CD4-positive, alpha-beta T cell treated with Interleukin-6 at 100 ng/mL for 8 hours (primary cell): ENCODE results near the gene SLC9B1.
"Not testable (repeated sequence)": the region's sequence is repeated elsewhere in the genome, so short reads cannot be mapped to it uniquely, and the experiment has no call there.

Experiments
- DNase-seq: peaks from one replicate; pipeline ENCODE4 v3.0.0-alpha.2; 2020; ENCODE audit warnings: mixed read lengths, low spot score

Gene SLC9B1

DNA sequence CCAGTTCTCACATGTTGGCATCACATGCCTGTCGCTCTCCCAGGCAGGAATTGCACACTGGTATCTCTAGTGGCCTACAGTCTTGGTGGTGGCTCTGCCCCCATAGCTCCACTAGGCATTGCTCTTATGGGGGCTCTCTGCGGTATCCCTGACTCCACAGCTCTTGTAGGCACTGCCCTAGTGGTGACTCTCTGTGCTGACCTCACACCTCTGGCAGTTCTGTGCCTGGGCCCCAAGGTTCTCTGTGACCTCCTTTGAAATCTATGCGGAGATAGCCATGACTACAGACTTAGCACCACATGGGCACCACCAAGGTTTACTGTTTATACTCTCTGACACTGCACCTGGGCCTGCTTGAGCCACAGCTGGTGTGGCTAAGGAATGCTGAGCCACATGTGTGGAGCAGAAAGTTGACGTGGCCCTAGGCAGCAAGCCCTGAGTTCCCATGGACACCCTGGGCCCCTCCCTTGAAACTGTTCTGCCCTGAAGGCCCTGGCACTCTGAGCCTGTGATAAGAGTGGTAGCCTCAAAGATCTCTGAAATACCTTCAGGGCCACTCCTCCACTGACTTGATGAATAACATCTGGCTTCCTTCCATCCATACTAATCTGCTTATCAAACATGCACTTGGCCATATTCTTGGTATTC lies 8.0 kb downstream of the SLC9B1 start:
- DNase-seq = no peak

GRCh38 chr4:103010804-103011203 lies 8.7 kb downstream of the SLC9B1 start:
- no peak for DNase-seq

DNA sequence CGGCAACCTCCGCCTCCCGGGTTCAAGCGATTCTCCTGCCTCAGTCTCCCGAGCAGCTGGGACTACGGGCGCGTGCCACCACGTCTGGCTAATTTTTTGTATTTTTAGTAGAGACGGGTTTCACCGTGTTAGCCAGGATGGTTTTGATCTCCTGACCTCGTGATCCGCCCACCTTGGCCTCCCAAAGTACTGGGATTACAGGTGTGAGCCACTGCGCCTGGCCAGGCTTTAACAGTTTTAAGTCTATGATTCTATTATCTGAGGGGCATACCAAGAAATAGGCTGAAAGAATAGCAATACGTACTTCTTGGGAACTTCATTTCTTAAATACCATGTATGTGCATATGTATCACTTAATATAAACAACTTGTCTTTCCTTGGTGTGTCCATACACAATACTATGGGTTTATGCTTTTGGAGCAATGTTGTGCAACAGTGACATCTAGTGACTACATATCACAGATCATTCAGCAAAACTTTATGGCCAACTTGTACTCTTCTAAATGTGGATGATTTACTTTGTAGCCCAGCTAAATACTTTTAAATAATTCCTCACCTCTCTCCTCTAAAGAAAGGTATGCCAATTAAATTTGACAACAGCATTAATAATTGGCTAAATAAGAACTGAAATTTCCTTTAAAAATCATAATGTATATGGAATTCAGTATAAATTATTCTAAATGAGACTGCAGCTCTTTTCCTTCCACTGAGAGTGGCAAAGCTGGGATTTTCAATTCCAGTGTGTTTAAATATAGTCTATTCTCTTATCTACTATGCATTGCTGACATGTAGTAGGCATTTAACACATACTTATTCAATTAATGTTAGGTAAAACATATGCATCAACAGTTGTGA lies 10.4 kb downstream of the SLC9B1 start:
- peak; percentile 59 for DNase-seq

GRCh38 chr4:103002551-103002950 lies 17.0 kb downstream of the SLC9B1 start:
- DNase-seq = no peak

- no peak for DNase-seq
Observed at GRCh38 chr4:102994803-102995202, 24.7 kb downstream of the SLC9B1 start.

GRCh38 chr4:102993985-102994384 lies 25.5 kb downstream of the SLC9B1 start:
- not testable (repeated sequence) for DNase-seq

DNA sequence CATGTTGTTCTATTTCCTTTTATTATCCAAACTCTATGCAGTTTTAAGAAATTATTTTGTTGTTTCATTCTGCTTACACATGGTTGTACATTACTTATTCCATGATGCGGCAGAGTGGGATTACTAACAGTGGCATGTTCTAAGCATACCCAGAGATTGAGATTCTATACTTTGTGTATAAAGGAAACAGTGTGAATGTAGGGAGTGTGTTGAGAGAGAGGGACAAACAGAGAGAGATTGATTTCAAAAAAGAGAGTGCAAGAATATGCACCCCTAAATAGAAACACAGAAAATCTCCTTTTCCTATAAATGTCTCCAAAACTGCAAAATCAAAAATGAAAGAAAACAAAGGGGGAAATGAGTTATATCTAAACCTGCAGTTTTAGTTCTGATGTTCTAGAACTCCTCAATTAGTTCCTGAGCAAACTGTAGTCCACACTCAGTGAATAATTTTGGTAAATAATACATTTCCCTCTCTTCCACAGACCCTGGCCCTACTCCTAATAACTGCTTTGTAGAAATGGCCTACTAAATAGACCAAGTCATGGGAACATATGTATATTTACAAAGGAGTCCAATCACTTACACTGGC lies 31.0 kb downstream of the SLC9B1 start:
- no peak for DNase-seq

GRCh38 chr4:102981005-102981404 lies 38.5 kb downstream of the SLC9B1 start:
- DNase-seq = no peak

DNA sequence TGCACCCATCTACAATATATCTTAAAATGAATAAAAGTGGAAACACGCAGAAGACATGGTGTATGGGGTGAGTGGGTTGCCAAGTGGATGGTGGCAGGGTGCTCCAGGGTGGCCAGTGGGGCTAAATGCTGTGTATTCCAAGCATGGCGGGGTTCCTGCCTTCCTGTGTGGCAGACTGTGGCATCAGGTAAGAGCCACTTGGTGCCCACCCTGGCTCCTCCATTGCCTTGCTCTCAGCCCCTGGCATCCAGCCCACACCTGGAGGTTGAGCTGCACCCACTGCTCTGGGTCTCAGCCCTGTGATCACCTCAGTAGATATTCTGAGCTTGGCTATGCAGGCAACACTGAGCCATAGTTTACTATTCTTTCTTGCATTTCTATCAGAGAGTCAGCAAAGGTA lies 57.7 kb downstream of the SLC9B1 start:
- not testable (repeated sequence) for DNase-seq

- DNase-seq = no peak
Observed at GRCh38 chr4:102959496-102959895, 60.0 kb downstream of the SLC9B1 start.

- no peak for DNase-seq
Observed at GRCh38 chr4:102945066-102945465, 74.4 kb downstream of the SLC9B1 start.

DNA sequence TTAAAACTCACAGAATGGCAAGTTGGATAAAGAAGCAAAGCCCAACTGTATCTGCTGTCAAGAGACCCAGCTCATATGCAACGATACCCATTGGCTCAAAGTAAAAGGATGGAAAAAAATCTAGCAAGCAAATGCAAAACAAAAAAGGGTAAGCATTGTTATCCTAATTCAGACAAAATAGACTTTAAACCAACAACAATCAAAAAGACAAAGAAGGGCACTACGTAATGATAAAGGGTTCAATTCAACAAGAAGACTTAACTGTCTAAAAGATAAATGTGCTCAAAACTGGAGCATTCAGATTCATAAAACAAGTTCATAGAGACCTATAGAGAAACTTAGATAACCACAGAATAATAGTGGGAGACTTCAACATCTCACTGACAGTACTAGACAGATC lies 81.4 kb downstream of the SLC9B1 start:
- DNase-seq = not testable (repeated sequence)

DNA sequence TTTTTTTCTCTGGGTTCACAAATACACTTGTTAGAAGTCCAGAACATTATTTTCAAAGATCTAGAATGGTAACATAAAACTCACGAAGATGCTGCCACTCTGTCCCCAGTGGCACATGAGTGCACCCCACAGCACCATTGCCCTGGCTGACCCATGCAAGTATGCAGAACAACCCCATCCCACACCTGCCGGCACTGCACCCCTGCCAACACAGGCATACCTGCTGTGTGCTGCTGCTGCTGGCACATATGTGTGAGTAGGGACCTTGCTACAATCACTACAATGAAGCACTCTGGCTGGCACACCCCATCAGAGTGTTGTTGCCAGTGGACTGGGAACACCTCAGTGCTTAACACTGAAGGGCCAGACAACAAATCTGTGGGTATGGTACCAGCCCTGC lies 83.8 kb downstream of the SLC9B1 start:
- DNase-seq = no peak

GRCh38 chr4:102919697-102920096 lies 99.8 kb downstream of the SLC9B1 start:
- DNase-seq = not testable (repeated sequence)

DNA sequence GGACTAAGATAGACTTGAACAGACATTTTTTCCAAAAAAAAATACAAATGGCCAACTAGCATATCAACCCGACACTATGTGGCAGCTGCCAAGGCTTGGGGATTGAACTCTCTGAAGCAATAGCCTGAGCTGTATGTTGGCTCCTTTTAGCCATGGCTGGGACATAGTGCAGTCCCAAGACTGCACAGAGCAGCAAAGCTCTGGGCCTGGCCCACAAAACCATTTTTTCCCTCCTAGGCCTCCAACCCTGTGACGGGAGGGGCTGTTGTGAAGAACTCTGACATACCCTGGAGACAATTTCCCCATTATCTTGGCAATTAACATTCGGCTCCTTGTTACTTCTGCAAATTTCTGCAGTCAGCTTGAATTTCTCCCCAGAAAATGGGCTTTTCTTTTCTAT lies 100.6 kb downstream of the SLC9B1 start:
- DNase-seq = no peak

DNA sequence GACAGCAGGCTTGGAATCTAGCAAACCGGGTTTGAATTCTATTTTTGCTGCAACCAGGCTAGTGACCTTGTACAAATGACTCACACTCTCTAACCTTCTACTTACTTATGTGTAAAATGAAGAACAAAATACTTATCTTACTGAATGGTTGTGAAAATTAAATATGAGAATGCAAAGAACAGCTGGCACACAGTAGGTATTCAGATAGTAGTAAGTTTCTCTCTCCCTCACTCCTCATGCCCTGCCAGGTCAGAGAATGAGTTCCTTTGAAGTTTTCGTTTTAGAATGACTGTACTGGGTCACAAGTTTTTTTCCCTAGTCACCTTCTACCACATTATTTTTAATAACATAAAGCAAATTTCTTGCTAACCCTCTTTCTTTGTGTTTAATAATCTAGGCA lies 117.7 kb downstream of the SLC9B1 start:
- no peak for DNase-seq

GRCh38 chr4:102897610-102898009 lies 121.9 kb downstream of the SLC9B1 start:
- not testable (repeated sequence) for DNase-seq

DNA sequence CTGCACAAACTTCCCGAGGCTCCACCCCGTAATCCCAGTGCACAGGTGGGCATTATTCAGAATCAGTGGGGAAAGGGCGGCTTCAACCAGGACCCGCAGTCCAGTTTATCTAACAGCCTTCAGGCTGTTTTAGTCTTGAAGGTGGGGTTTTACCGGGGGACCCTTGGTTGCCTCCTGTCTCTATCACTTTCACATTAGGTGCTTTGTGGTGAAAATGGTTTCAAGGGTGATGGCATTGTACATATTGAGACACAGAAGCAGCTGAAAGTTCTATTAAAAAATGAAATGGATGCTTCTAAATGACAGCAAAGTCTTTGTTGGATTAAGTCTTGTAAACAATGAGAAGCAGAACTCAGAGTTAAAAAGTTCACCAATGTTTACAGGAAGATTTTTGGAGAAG lies 123.0 kb downstream of the SLC9B1 start:
- DNase-seq = not testable (repeated sequence)

GRCh38 chr4:102889866-102890265 lies 129.6 kb downstream of the SLC9B1 start:
- not testable (repeated sequence) for DNase-seq

- DNase-seq = not testable (repeated sequence)
Observed at GRCh38 chr4:102888570-102888969, 130.9 kb downstream of the SLC9B1 start.

- DNase-seq = no peak
Observed at GRCh38 chr4:102883278-102883677, 136.2 kb downstream of the SLC9B1 start.

DNA sequence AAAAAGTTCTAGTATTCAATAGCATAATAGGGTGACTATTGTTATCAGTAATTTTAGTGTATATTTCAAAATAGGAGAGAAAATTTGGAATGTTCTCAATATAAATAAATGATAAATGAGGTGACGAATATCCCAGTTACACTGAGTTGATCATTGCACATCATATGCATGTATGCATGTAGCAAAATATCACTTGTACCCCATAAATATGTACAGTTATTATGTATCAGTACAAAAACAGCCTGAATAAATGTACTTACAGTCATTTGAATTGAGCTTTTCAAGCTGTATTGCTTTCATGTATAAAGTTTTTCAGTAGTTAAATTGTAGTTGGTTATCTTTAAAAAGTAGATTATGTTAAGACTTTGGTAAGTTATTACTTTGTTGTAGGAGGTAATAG lies 138.2 kb downstream of the SLC9B1 start:
- no peak for DNase-seq

DNA sequence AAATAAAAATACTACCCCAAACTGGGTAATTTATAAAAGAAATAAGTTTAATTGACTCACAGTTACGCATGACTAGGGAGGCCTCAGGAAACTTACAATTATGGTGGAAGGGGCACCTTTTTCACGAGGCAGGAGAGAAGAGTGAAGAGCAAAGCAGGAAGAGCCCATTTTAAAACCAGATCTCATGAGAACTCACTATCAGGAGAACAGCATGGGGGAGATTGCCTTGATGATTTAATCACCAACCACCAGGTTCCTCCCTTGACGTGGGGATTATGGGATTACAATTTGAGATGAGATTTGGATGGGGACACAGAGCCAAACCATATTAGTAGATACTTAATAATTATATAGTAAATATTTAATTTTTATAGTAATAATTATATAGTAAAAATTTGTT lies 140.6 kb downstream of the SLC9B1 start:
- DNase-seq = no peak
